ENCODE data around the gene ECE1. TPM values are rescaled to one million over a fixed set of nuclear protein-coding genes. Genes with fewer than 3 reads are reported as not detected.

ECE1 gene
- total and polyA plus RNA-seq, 2 of the 13 experiments (the other 11 are each of a cell fraction or from before 2014, with no cell fraction given) = 13.5 to 21.2 TPM

DNA sequence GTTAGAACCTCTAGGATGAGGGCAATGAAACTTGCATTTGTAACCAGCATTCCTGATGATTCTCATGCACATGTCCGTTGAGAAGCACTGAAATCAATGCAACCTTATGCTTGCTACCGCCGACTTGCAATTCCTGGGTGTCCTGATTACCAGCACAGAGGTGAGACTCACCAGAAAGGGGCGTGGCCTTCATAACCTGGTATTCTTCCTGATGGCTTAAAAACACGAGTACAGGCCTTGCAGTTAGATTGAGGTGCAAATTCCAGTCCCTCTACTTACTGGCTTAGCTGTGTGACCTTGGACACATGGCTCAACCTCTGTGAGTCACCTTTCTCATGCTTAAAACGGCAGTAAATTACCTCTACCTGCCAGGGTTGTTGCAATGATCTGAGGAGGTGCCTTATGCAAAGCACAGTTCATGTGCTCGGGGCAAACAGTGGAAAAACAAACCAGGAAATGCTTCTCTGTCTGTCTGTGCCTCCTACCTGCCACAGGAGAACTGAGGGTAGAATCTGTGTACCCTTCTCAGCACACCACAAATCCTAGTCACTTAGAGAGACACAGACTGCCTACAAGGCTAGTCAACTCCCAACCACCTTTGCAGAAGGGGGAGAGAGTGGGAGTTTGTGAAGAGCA, 39.1 kb upstream of the ECE1 start (continued):
- TF ChIP-seq MAF1 (CRISPR knock-in tag; IDR thresholded peaks at IDR 0.05; ENCODE audit: borderline replicate concordance) = no peak
- TF ChIP-seq ATM (IDR thresholded peaks at IDR 0.05; ENCODE audit: borderline replicate concordance) = 0 out of 2 replicates have a peak, but pooled peaks have one; percentile 37
- TF ChIP-seq SP1 (IDR thresholded peaks at IDR 0.05) = no peak
- peak; percentile 66 for TF ChIP-seq SP1 (CRISPR knock-in tag; IDR thresholded peaks at IDR 0.05)
- TF ChIP-seq ELF4 (CRISPR knock-in tag; IDR thresholded peaks at IDR 0.05; ENCODE audit: borderline replicate concordance) = peak; percentile 58; the same call in 1 of the 2 replicates
- TF ChIP-seq, protein P1, sequence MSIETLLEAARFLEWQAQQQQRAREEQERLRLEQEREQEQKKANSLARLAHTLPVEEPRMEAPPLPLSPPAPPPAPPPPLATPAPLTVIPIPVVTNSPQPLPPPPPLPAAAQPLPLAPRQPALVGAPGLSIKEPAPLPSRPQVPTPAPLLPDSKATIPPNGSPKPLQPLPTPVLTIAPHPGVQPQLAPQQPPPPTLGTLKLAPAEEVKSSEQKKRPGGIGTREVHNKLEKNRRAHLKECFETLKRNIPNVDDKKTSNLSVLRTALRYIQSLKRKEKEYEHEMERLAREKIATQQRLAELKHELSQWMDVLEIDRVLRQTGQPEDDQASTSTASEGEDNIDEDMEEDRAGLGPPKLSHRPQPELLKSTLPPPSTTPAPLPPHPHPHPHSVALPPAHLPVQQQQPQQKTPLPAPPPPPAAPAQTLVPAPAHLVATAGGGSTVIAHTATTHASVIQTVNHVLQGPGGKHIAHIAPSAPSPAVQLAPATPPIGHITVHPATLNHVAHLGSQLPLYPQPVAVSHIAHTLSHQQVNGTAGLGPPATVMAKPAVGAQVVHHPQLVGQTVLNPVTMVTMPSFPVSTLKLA (IDR thresholded peaks at IDR 0.05) = peak; percentile 65
- TF ChIP-seq JUN (CRISPR knock-in tag; IDR thresholded peaks at IDR 0.05) = peak; percentile 89
- peak; percentile 73; the same call in 1 of the 2 replicates for TF ChIP-seq NR2C2 (CRISPR knock-in tag; IDR thresholded peaks at IDR 0.05; ENCODE audit: borderline replicate concordance)
- 0 out of 2 replicates have a peak, but pooled peaks have one; percentile 41 for TF ChIP-seq HHEX (CRISPR knock-in tag; IDR thresholded peaks at IDR 0.05)
- TF ChIP-seq, protein P2, sequence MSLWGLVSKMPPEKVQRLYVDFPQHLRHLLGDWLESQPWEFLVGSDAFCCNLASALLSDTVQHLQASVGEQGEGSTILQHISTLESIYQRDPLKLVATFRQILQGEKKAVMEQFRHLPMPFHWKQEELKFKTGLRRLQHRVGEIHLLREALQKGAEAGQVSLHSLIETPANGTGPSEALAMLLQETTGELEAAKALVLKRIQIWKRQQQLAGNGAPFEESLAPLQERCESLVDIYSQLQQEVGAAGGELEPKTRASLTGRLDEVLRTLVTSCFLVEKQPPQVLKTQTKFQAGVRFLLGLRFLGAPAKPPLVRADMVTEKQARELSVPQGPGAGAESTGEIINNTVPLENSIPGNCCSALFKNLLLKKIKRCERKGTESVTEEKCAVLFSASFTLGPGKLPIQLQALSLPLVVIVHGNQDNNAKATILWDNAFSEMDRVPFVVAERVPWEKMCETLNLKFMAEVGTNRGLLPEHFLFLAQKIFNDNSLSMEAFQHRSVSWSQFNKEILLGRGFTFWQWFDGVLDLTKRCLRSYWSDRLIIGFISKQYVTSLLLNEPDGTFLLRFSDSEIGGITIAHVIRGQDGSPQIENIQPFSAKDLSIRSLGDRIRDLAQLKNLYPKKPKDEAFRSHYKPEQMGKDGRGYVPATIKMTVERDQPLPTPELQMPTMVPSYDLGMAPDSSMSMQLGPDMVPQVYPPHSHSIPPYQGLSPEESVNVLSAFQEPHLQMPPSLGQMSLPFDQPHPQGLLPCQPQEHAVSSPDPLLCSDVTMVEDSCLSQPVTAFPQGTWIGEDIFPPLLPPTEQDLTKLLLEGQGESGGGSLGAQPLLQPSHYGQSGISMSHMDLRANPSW (CRISPR knock-in tag; IDR thresholded peaks at IDR 0.05; ENCODE audit: borderline replicate concordance) = no peak
- TF ChIP-seq RCOR2 (CRISPR knock-in tag; IDR thresholded peaks at IDR 0.05) = peak; percentile 79
- no peak; the same call in 1 of the 2 replicates for TF ChIP-seq MBD4 (IDR thresholded peaks at IDR 0.05; ENCODE audit: borderline replicate concordance, low read length)
- no peak for TF ChIP-seq ZNF556 (CRISPR knock-in tag; IDR thresholded peaks at IDR 0.05; ENCODE audit: borderline replicate concordance)
- TF ChIP-seq ZFP90 (CRISPR knock-in tag; IDR thresholded peaks at IDR 0.05; ENCODE audit: borderline replicate concordance) = peak; percentile 66; the same call in 1 of the 2 replicates
- no peak for TF ChIP-seq ZNF432 (CRISPR knock-in tag; IDR thresholded peaks at IDR 0.05; ENCODE audit: borderline replicate concordance)
- TF ChIP-seq, protein P3, sequence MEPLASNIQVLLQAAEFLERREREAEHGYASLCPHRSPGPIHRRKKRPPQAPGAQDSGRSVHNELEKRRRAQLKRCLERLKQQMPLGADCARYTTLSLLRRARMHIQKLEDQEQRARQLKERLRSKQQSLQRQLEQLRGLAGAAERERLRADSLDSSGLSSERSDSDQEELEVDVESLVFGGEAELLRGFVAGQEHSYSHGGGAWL (CRISPR knock-in tag; IDR thresholded peaks at IDR 0.05) = no peak
- no peak for TF ChIP-seq ZNF530 (CRISPR knock-in tag; IDR thresholded peaks at IDR 0.05; ENCODE audit: low read depth)
- TF ChIP-seq ZFX (CRISPR knock-in tag; IDR thresholded peaks at IDR 0.05; ENCODE audit: low read depth) = peak; percentile 82
- TF ChIP-seq FOSL1 (CRISPR knock-in tag; IDR thresholded peaks at IDR 0.05; ENCODE audit: borderline replicate concordance) = peak; percentile 91
- no peak for TF ChIP-seq NKX3-1 (CRISPR knock-in tag; IDR thresholded peaks at IDR 0.05)
- TF ChIP-seq, protein P4, sequence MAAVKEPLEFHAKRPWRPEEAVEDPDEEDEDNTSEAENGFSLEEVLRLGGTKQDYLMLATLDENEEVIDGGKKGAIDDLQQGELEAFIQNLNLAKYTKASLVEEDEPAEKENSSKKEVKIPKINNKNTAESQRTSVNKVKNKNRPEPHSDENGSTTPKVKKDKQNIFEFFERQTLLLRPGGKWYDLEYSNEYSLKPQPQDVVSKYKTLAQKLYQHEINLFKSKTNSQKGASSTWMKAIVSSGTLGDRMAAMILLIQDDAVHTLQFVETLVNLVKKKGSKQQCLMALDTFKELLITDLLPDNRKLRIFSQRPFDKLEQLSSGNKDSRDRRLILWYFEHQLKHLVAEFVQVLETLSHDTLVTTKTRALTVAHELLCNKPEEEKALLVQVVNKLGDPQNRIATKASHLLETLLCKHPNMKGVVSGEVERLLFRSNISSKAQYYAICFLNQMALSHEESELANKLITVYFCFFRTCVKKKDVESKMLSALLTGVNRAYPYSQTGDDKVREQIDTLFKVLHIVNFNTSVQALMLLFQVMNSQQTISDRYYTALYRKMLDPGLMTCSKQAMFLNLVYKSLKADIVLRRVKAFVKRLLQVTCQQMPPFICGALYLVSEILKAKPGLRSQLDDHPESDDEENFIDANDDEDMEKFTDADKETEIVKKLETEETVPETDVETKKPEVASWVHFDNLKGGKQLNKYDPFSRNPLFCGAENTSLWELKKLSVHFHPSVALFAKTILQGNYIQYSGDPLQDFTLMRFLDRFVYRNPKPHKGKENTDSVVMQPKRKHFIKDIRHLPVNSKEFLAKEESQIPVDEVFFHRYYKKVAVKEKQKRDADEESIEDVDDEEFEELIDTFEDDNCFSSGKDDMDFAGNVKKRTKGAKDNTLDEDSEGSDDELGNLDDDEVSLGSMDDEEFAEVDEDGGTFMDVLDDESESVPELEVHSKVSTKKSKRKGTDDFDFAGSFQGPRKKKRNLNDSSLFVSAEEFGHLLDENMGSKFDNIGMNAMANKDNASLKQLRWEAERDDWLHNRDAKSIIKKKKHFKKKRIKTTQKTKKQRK (IDR thresholded peaks at IDR 0.05; ENCODE audit: low read length) = no peak
- peak; percentile 89; the same call in 1 of the 2 replicates for TF ChIP-seq REPIN1 (CRISPR knock-in tag; IDR thresholded peaks at IDR 0.05; ENCODE audit: borderline replicate concordance, low read depth)
- TF ChIP-seq CENPT (CRISPR knock-in tag; IDR thresholded peaks at IDR 0.05; ENCODE audit: low read depth) = no peak

Data from HepG2 (cell line).